ENCODE results near the gene MYO9B. TPM values are rescaled to one million over a fixed set of nuclear protein-coding genes. Genes with fewer than 3 reads are reported as not detected.

MYO9B gene
- total RNA-seq, 1 experiment from 2014 or later = 68.3 TPM

DNA sequence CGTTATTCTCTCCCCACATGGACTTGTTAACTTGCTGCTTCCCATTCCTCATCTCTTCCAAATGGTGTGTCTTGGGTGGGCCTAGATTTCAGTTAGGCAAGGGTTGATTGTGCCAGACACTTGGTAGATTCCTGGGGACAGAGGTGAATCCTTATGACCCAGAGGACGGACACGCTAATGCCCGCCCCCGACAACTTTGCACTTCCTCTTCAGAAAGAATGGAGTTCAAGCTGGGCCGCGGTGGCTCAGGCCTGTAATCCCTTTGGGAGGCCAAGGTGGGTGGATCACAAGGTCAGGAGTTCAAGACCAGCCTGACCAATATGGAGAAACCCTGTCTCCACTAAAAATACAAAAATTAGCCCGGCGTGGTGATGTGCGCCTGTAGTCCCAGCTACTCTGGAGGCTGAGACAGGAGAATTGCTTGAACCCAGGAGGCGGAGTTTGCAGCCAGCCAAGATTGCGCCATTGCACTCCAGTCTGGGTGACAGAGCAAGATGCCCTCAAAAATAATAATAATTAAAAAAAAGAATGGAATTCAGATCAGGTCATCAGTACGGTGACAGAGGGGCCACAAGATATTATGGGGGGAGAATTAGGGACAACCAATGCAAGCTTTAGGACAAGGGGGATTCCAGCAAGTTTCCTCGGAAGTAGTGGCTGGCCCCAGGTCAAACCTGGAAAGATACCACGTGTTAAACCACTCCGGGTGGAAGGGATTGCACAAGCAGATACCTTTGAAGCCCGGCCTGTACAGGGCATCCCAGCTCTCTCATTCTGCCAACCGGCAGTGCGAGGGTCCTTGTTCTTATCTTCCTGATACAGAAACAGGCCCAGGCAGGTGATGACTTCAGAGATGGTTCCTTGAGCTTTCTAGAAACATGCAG lies 2.7 kb downstream of the MYO9B start:
- H3K36me3 ChIP-seq (ENCODE audit: low read depth, low read length) = no peaks in the 10 kb centered on the region; the same call in 1 of the 2 replicates
- no peak overlapping the region for H2AFZ ChIP-seq (ENCODE audit: low read length)
- H4K20me1 ChIP-seq (ENCODE audit: low read length) = peaks cover 16% of the 10 kb centered on the region; the same call in 1 of the 2 replicates
- ChIA-PET POLR2A (ENCODE audit: unreplicated experiment) (no interaction called here), CTCF (no interaction called here)
- H3K79me2 ChIP-seq (ENCODE audit: low read length) = peaks cover 90% of the 10 kb centered on the region
- H3K9me3 ChIP-seq (ENCODE audit: low read length) = no peaks in the 10 kb centered on the region
- no peaks in the 10 kb centered on the region for H3K9me2 ChIP-seq (replicated peaks; ENCODE audit: low read length)
- H3K4me2 ChIP-seq (ENCODE audit: low read length) = peak overlapping the region; percentile 87; the same call in 1 of the 2 replicates
- H3K27me3 ChIP-seq (ENCODE audit: low read length) = no peaks in the 10 kb centered on the region
- ATAC-seq (no peak), DNase-seq (no peak)
- H3F3A ChIP-seq (ENCODE audit: low read length, unreplicated experiment) = no peaks in the 10 kb centered on the region
- no peak overlapping the region for H3K4me3 ChIP-seq (ENCODE audit: low read length)
- intact Hi-C loops (cut with micrococcal nuclease) = no loop called here
- no peak for TF ChIP-seq CTCF (conservative IDR thresholded peaks at IDR 0.05; ENCODE audit: low read depth, low read length)
- no peak for TF ChIP-seq EZH2phosphoT487 (IDR thresholded peaks at IDR 0.05; ENCODE audit: borderline replicate concordance, low read length)
- no peak for TF ChIP-seq EZH2 (IDR thresholded peaks at IDR 0.05; ENCODE audit: low read length, unreplicated experiment)
- peaks cover 30% of the 10 kb centered on the region for H3K4me1 ChIP-seq (ENCODE audit: insufficient read depth, low read length)
- peak overlapping the region; percentile 95 for H3K27ac ChIP-seq (ENCODE audit: low read length)
- BruUV-seq (replicated peaks) = no TSS peak
- no peak overlapping the region for H3K9ac ChIP-seq (ENCODE audit: low read length)

GRCh38 chr19:17078920-17079709 lies 3.5 kb downstream of the MYO9B start:
- Histone ChIP-seq H3K4me2 (ENCODE audit: low read length) (peak overlapping the region; percentile 87), H3K4me3 (ENCODE audit: low read length) (peak overlapping the region; percentile 69), H3K4me1 (ENCODE audit: insufficient read depth, low read length) (peaks cover 26% of the 10 kb centered on the region), H3K79me2 (ENCODE audit: low read length) (peaks cover 90% of the 10 kb centered on the region), H3K9ac (ENCODE audit: low read length) (peak overlapping the region; percentile 81), H3K27ac (ENCODE audit: low read length) (peak overlapping the region; percentile 95), H3K27me3 (ENCODE audit: low read length) (no peaks in the 10 kb centered on the region), H3F3A (ENCODE audit: low read length, unreplicated experiment) (no peaks in the 10 kb centered on the region), H3K9me2 (replicated peaks; ENCODE audit: low read length) (no peaks in the 10 kb centered on the region), H2AFZ (ENCODE audit: low read length) (peak overlapping the region; percentile 52), H3K9me3 (ENCODE audit: low read length) (no peaks in the 10 kb centered on the region), H3K36me3 (ENCODE audit: low read depth, low read length) (no peaks in the 10 kb centered on the region; the same call in 1 of the 2 replicates), H4K20me1 (ENCODE audit: low read length) (peaks cover 16% of the 10 kb centered on the region; the same call in 1 of the 2 replicates)
- intact Hi-C loops (cut with micrococcal nuclease) = no loop called here
- ChIA-PET POLR2A (ENCODE audit: unreplicated experiment) (no interaction called here), CTCF (no interaction called here)
- no peak for DNase-seq
- TSS peak; percentile 17 for BruUV-seq (replicated peaks)
- TF ChIP-seq EZH2 (IDR thresholded peaks at IDR 0.05; ENCODE audit: low read length, unreplicated experiment) (no peak), CTCF (conservative IDR thresholded peaks at IDR 0.05; ENCODE audit: low read depth, low read length) (no peak), EZH2phosphoT487 (IDR thresholded peaks at IDR 0.05; ENCODE audit: borderline replicate concordance, low read length) (no peak)
- no peak for ATAC-seq
